ENCODE data around the gene MALSU1.

MALSU1 gene

DNA sequence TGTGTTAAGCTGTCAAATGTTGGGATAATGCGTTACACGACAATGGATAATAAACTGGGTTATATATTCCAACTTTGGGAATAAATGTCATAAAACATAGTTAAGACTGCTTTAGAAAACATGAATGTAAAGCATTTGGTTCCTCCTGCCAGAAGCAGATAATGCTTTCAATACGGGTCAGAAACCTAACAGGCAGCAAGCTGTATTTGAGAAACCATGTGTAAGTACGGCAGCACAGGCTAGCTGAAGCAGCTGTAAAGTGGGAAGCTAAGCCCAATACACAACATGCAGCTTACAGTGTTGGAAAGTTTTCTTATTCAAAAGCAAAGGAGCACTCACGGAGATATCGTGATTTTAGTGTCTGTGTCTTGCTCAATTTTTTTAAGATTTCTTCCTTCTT lies 46.5 kb downstream of the MALSU1 start:
- no peak for DNase-seq
- Histone ChIP-seq H3K27me3 (ENCODE audit: insufficient read depth, low read depth, severe bottlenecking) (no peaks in the 10 kb centered on the region), H3K27ac (no peak overlapping the region), H3K36me3 (peaks cover 60% of the 10 kb centered on the region), H3K9me3 (ENCODE audit: severe bottlenecking) (no peaks in the 10 kb centered on the region), H3K4me3 (ENCODE audit: low read depth, low read length) (no peak overlapping the region)
- TF ChIP-seq, protein P1, sequence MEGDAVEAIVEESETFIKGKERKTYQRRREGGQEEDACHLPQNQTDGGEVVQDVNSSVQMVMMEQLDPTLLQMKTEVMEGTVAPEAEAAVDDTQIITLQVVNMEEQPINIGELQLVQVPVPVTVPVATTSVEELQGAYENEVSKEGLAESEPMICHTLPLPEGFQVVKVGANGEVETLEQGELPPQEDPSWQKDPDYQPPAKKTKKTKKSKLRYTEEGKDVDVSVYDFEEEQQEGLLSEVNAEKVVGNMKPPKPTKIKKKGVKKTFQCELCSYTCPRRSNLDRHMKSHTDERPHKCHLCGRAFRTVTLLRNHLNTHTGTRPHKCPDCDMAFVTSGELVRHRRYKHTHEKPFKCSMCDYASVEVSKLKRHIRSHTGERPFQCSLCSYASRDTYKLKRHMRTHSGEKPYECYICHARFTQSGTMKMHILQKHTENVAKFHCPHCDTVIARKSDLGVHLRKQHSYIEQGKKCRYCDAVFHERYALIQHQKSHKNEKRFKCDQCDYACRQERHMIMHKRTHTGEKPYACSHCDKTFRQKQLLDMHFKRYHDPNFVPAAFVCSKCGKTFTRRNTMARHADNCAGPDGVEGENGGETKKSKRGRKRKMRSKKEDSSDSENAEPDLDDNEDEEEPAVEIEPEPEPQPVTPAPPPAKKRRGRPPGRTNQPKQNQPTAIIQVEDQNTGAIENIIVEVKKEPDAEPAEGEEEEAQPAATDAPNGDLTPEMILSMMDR (IDR thresholded peaks at IDR 0.05; ENCODE audit: low read depth, low read length), result no peak

DNA sequence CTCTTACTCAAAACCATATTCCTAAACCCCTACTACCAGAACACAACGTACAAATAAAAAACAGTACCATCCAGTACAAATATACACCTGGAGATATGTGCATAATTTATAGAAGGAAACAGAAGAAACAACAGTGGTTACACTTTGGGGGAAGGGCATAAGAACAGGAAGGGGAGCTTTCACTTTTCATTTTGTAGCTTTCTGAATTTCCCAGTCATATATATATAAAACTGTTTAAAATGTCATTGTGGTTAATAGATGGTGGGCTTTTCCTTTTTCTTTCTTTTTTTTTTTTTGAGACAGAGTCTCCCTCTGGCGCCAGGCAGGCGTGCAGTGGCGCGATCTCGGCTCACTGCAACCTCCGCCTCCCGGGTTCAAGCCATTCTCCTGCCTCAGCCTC lies 47.2 kb downstream of the MALSU1 start:
- Histone ChIP-seq H3K27me3 (ENCODE audit: insufficient read depth, low read depth, severe bottlenecking) (no peaks in the 10 kb centered on the region), H3K27ac (no peak overlapping the region), H3K9me3 (ENCODE audit: severe bottlenecking) (no peaks in the 10 kb centered on the region), H3K36me3 (peaks cover 60% of the 10 kb centered on the region), H3K4me3 (ENCODE audit: low read depth, low read length) (no peak overlapping the region)
- TF ChIP-seq, protein P1 (IDR thresholded peaks at IDR 0.05; ENCODE audit: low read depth, low read length), result no peak
- no peak for DNase-seq

DNA sequence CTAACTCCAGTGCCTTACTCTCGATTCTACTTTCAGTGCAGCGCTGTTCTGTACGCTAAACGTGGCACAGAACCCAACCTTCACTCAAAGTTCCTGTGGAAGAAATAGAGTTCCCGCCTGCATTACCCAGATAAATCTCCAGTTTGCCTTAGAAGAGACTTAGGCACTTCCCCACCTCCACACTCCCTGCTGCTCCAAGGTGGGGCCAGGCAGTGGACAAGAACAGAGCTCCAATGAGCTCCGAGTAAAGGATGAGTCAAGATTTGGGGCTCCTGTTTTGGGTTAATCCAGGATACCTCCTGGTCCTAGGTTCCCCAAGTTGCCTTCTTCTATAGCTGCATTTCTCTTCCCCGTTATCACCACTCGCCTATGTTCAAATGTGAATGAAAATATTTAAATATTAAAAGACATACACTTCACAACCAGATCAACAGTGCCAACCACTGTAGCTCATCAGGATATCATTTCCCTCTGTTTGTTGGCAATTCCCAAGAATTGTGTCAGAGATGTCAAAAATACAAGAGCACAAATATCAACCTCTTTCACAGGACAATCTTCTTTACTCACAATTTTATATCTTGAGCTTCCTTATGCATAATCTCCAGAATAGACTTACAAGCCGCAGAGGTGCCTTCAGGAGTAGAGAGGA lies 48.0 kb downstream of the MALSU1 start:
- Histone ChIP-seq H3K27ac (no peak overlapping the region), H3K4me3 (ENCODE audit: low read depth, low read length) (no peak overlapping the region), H3K36me3 (peaks cover 55% of the 10 kb centered on the region), H3K27me3 (ENCODE audit: insufficient read depth, low read depth, severe bottlenecking) (no peaks in the 10 kb centered on the region), H3K9me3 (ENCODE audit: severe bottlenecking) (no peaks in the 10 kb centered on the region)
- TF ChIP-seq, protein P1 (IDR thresholded peaks at IDR 0.05; ENCODE audit: low read depth, low read length), result no peak
- no peak for DNase-seq

DNA sequence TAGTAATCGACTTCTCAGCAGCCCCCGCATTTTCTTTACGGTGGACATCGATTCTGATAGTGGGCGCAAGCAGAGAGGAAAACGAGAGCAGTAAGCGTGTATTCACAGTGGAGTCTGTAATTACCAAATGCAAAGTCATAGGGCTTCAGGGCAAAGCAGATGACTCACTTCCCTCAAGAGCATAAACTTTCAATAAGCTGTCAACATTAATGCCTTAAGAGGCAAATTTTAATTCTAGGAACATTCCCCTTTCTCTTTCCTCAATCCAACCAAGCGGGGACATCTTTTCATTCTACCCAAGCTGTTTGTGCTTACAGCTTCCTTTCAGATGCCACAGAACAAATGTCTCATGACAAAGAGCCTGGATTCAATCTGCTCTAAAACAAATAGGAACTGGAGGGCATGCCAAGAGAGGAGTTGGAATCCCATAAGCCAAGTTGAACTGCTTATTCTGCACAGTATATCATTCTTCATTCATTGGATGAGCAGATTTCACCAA lies 48.6 kb downstream of the MALSU1 start:
- Histone ChIP-seq H3K27me3 (ENCODE audit: insufficient read depth, low read depth, severe bottlenecking) (no peaks in the 10 kb centered on the region), H3K36me3 (peaks cover 52% of the 10 kb centered on the region), H3K4me3 (ENCODE audit: low read depth, low read length) (no peak overlapping the region), H3K27ac (no peak overlapping the region), H3K9me3 (ENCODE audit: severe bottlenecking) (no peaks in the 10 kb centered on the region)
- TF ChIP-seq, protein P1 (IDR thresholded peaks at IDR 0.05; ENCODE audit: low read depth, low read length), result no peak
- no peak for DNase-seq

DNA sequence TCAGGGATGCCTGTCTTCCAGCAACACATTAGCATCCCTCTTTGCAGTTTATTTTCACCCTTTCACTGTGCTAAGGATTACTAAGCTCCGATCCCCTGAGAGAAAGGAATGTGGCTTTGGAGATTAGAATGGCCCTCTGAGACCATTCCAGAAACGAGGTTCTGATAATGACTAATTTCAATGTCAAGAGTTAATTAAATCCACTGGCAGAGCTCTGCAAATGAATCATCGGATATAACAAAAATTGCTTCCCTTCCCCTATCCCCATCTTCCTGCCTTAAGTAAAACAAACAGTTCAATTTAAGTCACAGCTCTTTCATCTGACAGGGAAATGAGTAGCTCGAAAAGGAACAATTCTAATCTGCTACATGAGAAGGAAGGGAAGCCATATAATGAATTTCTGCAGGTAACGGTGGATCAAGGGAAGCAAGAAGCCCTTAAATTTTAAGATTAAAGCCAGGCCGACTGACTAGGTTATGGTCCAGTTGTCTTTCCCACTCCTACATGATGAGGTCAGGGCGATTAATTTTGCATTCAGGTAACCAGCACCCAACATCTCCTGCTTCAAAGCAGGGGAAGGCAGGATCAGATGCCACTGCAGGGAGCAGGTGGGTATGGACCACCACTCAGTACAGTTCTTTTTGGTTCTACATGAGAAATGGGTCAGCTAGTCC lies 50.5 kb downstream of the MALSU1 start:
- DNase-seq, result no peak
- TF ChIP-seq, protein P1 (IDR thresholded peaks at IDR 0.05; ENCODE audit: low read depth, low read length), result no peak
- Histone ChIP-seq H3K27ac (no peak overlapping the region), H3K4me3 (ENCODE audit: low read depth, low read length) (no peak overlapping the region), H3K9me3 (ENCODE audit: severe bottlenecking) (no peaks in the 10 kb centered on the region), H3K27me3 (ENCODE audit: insufficient read depth, low read depth, severe bottlenecking) (no peaks in the 10 kb centered on the region), H3K36me3 (peaks cover 36% of the 10 kb centered on the region)
